Natural killer cell (primary cell): ENCODE data around the gene NFATC3. TPM values are rescaled to one million over a fixed set of nuclear protein-coding genes. Genes with fewer than 3 reads are reported as not detected.

Source experiments
- ATAC-seq, 3 donors: fragments of 150-1000 bp in 2 of 3; fragments of 200-7000 bp in 1 of 3; cut with Tn5 transposase; 1 replicate in 1 of 3; 2 replicates in 2 of 3; pipeline ENCODE4 v1.10.0; 2021; ENCODE audit warnings: mild to moderate bottlenecking in 2 of 3, moderate library complexity in 2 of 3
- DNase-seq, 2 donors: peaks; one replicate each; pipeline versions ENCODE4 v3.0.0 to v3.0.0-alpha.2; 2013 to 2021; ENCODE audit warnings: mixed read lengths in 1 of 2
- H3K27ac ChIP-seq: one replicate; pipeline ENCODE4 v1.5.1; 2013; ENCODE audit warnings: mild to moderate bottlenecking, low read length
- H3K27me3 ChIP-seq: one replicate; pipeline ENCODE4 v1.6.1; 2013; ENCODE audit warnings: low read length; ENCODE audit not compliant: control insufficient read depth, insufficient read depth
- H3K36me3 ChIP-seq: one replicate; pipeline ENCODE4 v1.6.1; 2013; ENCODE audit warnings: low read length; ENCODE audit not compliant: control insufficient read depth, insufficient read depth
- H3K4me1 ChIP-seq: one replicate; pipeline ENCODE4 v1.6.1; 2013; ENCODE audit warnings: low read length; ENCODE audit not compliant: control insufficient read depth, insufficient read depth
- H3K4me3 ChIP-seq: one replicate; pipeline ENCODE4 v1.5.1; 2013; ENCODE audit warnings: low read length
- H3K9me3 ChIP-seq: one replicate; pipeline ENCODE4 v1.6.1; 2013; ENCODE audit warnings: low read length; ENCODE audit not compliant: control insufficient read depth, insufficient read depth
- H3K27ac Mint-ChIP-seq, 2 donors: one replicate each; pipeline ENCODE4 v1.8.0; 2022; ENCODE audit warnings: mild to moderate bottlenecking in 2 of 2, mixed read lengths in 2 of 2, moderate library complexity in 1 of 2
- H3K27me3 Mint-ChIP-seq, 2 donors: one replicate each; pipeline ENCODE4 v1.8.0; 2022; ENCODE audit warnings: low read depth in 2 of 2, mixed read lengths in 2 of 2
- H3K36me3 Mint-ChIP-seq: one replicate; pipeline ENCODE4 v1.8.0; 2022; ENCODE audit warnings: mixed read lengths
- H3K4me1 Mint-ChIP-seq, 2 donors: one replicate each; pipeline ENCODE4 v1.8.0; 2022; ENCODE audit warnings: mixed read lengths in 2 of 2
- H3K4me3 Mint-ChIP-seq: one replicate; pipeline ENCODE4 v1.8.0; 2022; ENCODE audit warnings: mild to moderate bottlenecking, moderate library complexity, mixed read lengths
- H3K9me3 Mint-ChIP-seq, 2 donors: one replicate each; pipeline ENCODE4 v1.8.0; 2022; ENCODE audit warnings: mixed read lengths in 2 of 2
- CTCF ChIP-seq: fragments of 200-600 bp; IDR thresholded peaks from one replicate; pipeline ENCODE4 v1.8.0; 2022; ENCODE audit warnings: antibody characterized with exemption
- WGBS: methylation state at CpG from one replicate; pipeline ENCODE4 v1.1.7; 2013; ENCODE audit warnings: missing lambda C conversion rate; ENCODE audit not compliant: insufficient coverage; 5-methylcytosine and 5-hydroxymethylcytosine counted together
- intact Hi-C: fragments of 100-400 bp; cut with micrococcal nuclease; formaldehyde crosslinking; loops from one replicate; pipeline ENCODE4 v1.14.2; 2022
- total RNA-seq, 4 donors: library from RNA; stranded (reverse); fragments of 120-200 nt in 1 of 4; gene quantifications; one replicate each; pipeline versions ENCODE4 v1.2.3 to v1.2.4, GENCODE V29; 2013 to 2022

The NFATC3 gene
- total RNA-seq, 3 donors from 2014 or later (not counting 1 experiment from before 2014, with no cell fraction given): 241 to 282 (median 263) TPM

- Histone ChIP-seq H3K9me3 (no peaks in the 10 kb centered on the region), H3K36me3 (peaks cover 38% of the 10 kb centered on the region), H3K4me1 (peaks cover 9% of the 10 kb centered on the region), H3K4me3 (no peak overlapping the region), H3K27me3 (no peaks in the 10 kb centered on the region), H3K27ac (no peak overlapping the region)
- Mint-ChIP-seq H3K27me3 (no peaks in the 10 kb centered on the region), H3K27ac (no peak overlapping the region), H3K4me3 (no peak overlapping the region), H3K9me3 (no peaks in the 10 kb centered on the region), H3K4me1 (peaks cover 21 to 35% of the 10 kb centered on the region in 2 donors), H3K36me3 (no peaks in the 10 kb centered on the region)
- DNase-seq: no peak
- no peak for TF ChIP-seq CTCF
- WGBS: 98% methylated on average over 9 of the region's 9 CpGs
- no peak for ATAC-seq
- intact Hi-C loops: no loop called here
These were observed 145.0 kb downstream of the NFATC3 start for GRCh38 chr16:68230176-68230571.

- H3K9me3 Mint-ChIP-seq: no peaks in the 10 kb centered on the region
- H3K36me3 Mint-ChIP-seq: no peaks in the 10 kb centered on the region
- WGBS: 96% methylated on average over 12 of the region's 12 CpGs
- Histone ChIP-seq H3K4me1 (peaks cover 9% of the 10 kb centered on the region), H3K4me3 (no peak overlapping the region), H3K36me3 (peaks cover 32% of the 10 kb centered on the region), H3K27me3 (no peaks in the 10 kb centered on the region), H3K27ac (no peak overlapping the region), H3K9me3 (no peaks in the 10 kb centered on the region)
- no peaks in the 10 kb centered on the region for H3K27me3 Mint-ChIP-seq
- peaks cover 21 to 35% of the 10 kb centered on the region in 2 donors for H3K4me1 Mint-ChIP-seq
- TF ChIP-seq CTCF: no peak
- H3K27ac Mint-ChIP-seq: no peak overlapping the region
- DNase-seq (no peak), ATAC-seq (no peak)
- intact Hi-C loops: no loop called here
- H3K4me3 Mint-ChIP-seq: no peak overlapping the region
These were observed 145.8 kb downstream of the NFATC3 start for GRCh38 chr16:68230956-68231355.

- Histone ChIP-seq H3K4me1 (peaks cover 14% of the 10 kb centered on the region), H3K9me3 (no peaks in the 10 kb centered on the region), H3K4me3 (no peak overlapping the region), H3K27ac (no peak overlapping the region), H3K36me3 (peaks cover 26% of the 10 kb centered on the region), H3K27me3 (no peaks in the 10 kb centered on the region)
- ATAC-seq (no peak), DNase-seq (no peak)
- no peak overlapping the region for H3K4me3 Mint-ChIP-seq
- no peak for TF ChIP-seq CTCF
- H3K36me3 Mint-ChIP-seq: no peaks in the 10 kb centered on the region
- WGBS: 94% methylated on average over 26 of the region's 26 CpGs
- H3K9me3 Mint-ChIP-seq: no peaks in the 10 kb centered on the region
- intact Hi-C loops: no loop called here
- no peak overlapping the region for H3K27ac Mint-ChIP-seq
- H3K27me3 Mint-ChIP-seq: no peaks in the 10 kb centered on the region
- peaks cover 25 to 40% of the 10 kb centered on the region in 2 donors for H3K4me1 Mint-ChIP-seq
These were observed 146.4 kb downstream of the NFATC3 start for GRCh38 chr16:68231384-68232136.

GRCh38 chr16:68232335-68232734 is 147.2 kb downstream of the NFATC3 start:
- peaks cover 19% of the 10 kb centered on the region for H3K4me1 ChIP-seq
- no peaks in the 10 kb centered on the region for H3K9me3 ChIP-seq
- peaks cover 21% of the 10 kb centered on the region for H3K36me3 ChIP-seq
- peaks cover 27 to 42% of the 10 kb centered on the region in 2 donors for H3K4me1 Mint-ChIP-seq
- DNase-seq: peak in 1 of 2 donors; percentile 28
- no peak overlapping the region for H3K4me3 ChIP-seq
- H3K36me3 Mint-ChIP-seq: no peaks in the 10 kb centered on the region
- WGBS: 80% methylated on average over 16 of the region's 16 CpGs
- no peak for ATAC-seq
- no peaks in the 10 kb centered on the region for H3K27me3 ChIP-seq
- intact Hi-C loops: no loop called here
- H3K27ac Mint-ChIP-seq: peak overlapping the region; percentile 58 to 74
- H3K4me3 Mint-ChIP-seq: no peak overlapping the region
- no peaks in the 10 kb centered on the region for H3K27me3 Mint-ChIP-seq
- no peak overlapping the region for H3K27ac ChIP-seq
- H3K9me3 Mint-ChIP-seq: no peaks in the 10 kb centered on the region
- TF ChIP-seq CTCF: no peak
